Superior temporal gyrus (tissue), 1 donor: ENCODE measurements around the gene PROM2.
"Not testable (repeated sequence)": the region's sequence is repeated elsewhere in the genome, so short reads cannot be mapped to it uniquely, and the experiment has no call there.

Source experiments
- DNase-seq: peaks from one replicate; pipeline ENCODE4 v3.0.0-alpha.2; 2016; ENCODE audit errors: extremely low spot score

Gene PROM2

GRCh38 chr2:95269036-95269680 lies 5.1 kb upstream of the PROM2 start:
- no peak for DNase-seq

- DNase-seq = not testable (repeated sequence)
Observed at GRCh38 chr2:95269745-95270144, 4.5 kb upstream of the PROM2 start.

DNA sequence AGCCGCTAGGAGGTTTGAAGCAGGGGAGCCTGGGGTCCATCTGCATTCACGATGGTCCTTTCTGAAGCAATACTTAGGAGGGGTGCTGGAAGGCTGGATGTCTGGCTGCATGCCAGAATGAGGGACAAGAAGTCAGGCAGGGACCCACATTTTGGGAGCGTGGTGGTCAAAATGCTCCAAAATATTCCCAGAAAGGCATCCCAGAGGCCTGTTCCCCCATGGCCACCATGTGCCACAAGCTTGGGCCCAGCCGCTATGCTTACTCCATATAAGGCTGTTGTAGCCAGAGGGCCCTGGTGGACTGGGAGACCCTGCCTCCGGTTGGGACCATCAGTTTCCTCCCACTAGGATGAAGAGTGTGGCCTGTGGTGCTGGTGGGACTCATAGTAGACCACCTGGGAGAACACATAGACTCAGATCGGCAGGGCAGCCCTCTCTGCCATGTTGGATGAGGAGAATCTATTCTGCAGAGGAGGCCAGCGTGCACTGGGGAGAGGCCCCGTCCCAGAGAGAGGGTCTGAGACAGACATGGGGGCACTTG lies 3.6 kb upstream of the PROM2 start:
- no peak for DNase-seq

- no peak for DNase-seq
Observed at GRCh38 chr2:95271381-95271971, 2.8 kb upstream of the PROM2 start.

- DNase-seq = no peak
Observed at GRCh38 chr2:95272299-95272751, 1.9 kb upstream of the PROM2 start.

DNA sequence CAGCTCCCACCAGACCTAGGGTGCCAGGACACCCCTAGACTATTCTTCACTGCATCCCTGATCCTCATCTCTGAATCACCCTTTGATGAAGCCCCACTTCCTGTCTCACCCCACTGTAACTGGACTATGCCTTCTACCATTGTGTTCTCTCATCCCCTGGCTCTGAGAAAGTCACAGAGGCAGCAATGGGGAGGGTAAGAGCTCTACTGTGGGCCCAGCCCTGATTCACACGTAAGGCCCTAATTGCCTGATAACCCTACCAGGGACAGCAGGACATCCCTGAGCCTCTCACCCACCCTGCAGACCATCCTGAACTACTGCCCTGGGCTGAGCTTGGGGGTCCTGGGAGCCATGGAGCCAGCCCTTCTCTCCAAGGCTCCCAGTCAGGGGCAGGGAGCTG lies 1.5 kb upstream of the PROM2 start:
- no peak for DNase-seq

DNA sequence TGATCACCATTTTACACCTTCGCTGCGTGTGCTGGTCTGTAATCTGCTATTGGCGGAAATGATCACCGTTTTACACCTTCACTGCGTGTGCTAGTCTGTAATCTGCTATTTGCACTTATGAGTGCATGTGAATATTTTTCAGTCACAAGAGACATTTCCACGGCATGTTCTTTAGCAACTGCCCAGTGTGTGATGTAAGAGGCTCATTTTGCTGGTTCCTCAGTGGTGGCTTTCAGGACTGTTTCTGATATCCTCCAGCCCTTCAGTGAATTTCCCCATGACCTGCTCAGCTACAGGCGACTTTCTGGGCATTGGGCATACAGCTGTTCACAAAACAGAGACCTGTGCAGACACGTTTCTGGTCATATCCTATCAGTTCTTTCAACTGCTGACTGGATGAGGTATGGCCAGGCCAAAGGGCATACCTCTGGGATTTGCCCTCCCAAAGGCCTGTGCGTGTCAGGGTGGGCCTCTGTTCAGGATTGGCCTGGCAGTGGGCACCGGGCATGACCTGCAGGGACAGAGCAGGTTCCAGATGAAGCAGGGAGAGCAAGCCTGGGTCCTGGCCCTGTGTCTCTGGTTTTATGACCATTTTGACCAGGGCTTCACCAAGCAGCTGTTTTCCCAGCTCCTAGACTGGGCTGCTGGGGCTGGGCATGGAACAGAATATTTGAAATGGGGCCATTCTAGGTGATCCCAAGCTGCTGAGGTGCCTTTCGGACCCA lies 521 bp upstream of the PROM2 start:
- DNase-seq = no peak

DNA sequence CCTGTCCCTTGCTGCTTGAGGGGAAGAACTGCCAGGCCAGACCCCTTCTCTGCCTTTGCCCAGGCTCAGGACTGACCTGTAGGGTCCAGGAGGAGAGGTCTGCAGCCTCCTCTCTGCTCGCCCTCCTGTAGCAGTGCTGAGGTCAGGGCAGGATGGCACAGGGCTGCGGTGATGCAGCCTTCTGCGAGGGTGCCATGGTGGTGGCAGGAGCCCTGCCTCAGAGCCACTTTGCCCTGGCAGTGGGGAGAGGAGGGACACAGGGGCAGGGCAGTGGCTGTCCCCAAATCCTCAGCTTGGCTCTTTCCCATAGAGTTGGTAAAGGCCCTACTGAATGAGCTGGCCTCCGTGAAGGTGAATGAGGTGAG lies 884 bp downstream of the PROM2 start:
- DNase-seq = no peak

DNA sequence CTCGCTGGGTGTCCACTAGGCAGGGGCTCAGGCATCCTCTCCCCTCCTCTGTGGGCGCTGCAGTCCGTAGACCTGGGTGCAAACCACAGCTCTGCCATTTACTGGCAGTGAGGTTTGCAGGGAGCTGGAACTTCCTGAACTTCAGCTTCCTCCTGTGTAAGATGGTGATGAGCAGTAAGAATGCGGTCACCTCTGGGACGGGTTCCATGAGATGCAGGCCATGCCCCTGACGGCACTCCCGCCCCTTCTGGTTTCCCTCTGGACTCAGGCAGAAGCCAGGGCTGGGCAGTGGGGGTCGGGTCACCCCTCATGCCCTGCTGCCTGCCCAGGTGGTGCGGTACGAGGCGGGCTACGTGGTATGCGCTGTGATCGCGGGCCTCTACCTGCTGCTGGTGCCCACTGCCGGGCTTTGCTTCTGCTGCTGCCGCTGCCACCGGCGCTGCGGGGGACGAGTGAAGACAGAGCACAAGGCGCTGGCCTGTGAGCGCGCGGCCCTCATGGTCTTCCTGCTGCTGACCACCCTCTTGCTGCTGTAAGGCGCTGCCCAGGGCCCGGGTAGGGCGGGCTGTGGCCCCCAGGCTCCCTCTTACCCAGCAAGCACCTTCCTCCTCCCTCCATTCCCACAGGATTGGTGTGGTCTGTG lies 1.5 kb downstream of the PROM2 start:
- DNase-seq = no peak

DNA sequence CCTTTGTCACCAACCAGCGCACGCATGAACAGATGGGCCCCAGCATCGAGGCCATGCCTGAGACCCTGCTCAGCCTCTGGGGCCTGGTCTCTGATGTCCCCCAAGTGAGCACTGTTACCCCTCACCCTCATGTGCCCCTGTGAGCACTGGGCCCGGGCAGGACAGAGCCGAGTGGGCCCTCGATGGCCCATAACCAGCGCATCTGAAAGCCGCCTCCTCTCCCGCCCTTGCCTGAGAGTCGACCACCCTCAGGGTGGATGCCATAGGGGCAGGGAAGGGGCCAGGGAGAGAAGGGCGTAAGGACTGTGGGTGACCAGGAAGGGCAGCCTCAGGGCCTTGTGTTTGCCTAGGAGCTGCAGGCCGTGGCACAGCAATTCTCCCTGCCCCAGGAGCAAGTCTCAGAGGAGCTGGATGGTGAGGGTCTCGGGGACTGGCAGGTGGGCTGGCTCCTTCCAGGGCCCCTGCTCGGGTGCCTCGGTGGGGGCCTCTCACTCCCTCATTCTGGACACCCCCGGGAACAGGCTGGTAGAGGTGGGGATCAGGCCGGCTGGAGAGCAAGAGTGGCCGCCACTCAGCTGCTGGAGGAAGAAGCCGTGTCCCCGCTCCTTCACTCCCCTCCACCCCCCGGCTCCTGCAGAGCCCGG lies 2.1 kb downstream of the PROM2 start:
- no peak for DNase-seq

- DNase-seq = no peak
Observed at GRCh38 chr2:95276888-95277245, 2.6 kb downstream of the PROM2 start.

DNA sequence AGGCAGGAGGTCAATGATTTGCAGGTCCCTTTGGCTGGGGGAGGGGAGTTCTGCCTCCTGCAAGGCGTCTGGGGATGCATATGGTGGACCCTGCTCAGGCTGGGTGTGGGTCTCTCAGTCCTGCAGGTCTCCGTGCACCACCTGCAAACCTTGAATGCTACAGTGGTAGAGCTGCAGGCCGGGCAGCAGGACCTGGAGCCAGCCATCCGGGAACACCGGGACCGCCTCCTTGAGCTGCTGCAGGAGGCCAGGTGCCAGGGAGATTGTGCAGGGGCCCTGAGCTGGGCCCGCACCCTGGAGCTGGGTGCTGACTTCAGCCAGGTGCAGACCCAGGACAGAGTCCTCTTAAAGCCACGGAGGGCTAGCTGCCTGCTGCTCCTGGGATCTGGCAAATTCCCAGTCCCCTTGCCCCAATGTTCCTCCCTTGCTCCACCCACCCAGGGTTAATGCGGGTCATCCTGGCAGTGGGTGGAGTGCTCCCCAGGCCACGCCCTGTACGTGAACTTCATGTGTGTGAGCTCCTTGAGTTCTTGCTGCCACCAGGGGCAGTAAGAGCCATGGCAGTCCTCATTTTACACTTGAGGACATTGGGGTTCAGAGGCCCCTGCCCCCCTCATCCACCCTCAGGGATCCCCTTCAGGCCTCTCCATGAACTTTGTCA lies 3.1 kb downstream of the PROM2 start:
- DNase-seq = no peak

DNA sequence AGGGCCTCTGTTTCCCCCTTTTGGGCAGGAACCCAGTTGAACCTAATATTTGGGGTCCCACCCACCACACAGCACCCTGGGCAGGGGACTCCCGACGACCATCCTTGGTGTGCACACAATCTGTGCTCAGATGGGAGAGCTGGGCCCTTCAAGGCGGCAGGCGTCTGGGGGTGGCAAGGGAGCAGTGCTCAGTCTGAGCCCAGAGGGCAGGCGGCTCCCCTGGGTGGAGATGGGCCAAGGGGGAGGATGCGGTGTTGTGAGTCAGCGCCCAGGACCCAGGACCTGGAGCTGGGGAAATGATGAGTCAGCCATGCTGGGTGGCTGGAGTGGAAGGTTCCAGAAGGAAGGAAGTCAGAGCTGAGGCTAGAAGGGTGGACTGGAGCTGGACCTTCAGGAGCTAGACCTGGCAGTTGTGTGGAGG lies 3.8 kb downstream of the PROM2 start:
- DNase-seq = no peak

GRCh38 chr2:95278637-95279225 lies 4.5 kb downstream of the PROM2 start:
- no peak for DNase-seq

GRCh38 chr2:95279435-95280035 lies 5.3 kb downstream of the PROM2 start:
- no peak for DNase-seq

DNA sequence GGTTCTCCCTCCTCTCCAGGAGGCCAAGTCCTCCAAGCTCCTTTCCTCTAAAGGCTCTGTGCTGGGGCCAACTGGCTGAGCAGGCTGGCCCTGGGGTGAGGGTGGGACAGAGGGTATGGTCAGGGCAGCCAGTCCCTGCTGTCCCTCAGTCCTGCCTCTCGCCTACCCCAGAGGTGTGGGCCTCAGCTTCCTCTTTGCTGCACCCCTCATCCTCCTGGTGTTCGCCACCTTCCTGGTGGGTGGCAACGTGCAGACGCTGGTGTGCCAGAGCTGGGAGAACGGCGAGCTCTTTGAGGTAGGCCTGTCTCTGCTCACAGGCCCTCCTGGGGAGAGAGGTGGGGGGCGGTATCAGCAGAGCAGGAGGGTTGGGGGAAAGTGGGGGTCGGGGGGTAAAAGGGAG lies 6.8 kb downstream of the PROM2 start:
- no peak for DNase-seq

DNA sequence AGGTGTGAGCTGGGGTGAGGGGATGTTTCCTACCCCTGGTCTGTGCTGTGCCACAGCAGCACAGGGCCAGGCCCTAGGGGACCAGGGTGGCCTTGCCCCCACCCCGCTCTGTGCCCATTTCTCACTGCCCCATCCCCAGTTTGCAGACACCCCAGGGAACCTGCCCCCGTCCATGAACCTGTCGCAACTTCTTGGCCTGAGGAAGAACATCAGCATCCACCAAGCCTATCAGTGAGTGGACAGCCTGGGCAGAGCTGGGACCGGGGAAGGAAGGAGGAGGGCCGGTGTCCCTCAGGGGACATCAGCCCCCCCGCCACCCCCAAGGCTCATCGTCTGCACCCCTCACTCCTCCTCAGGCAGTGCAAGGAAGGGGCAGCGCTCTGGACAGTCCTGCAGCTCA lies 7.5 kb downstream of the PROM2 start:
- no peak for DNase-seq

DNA sequence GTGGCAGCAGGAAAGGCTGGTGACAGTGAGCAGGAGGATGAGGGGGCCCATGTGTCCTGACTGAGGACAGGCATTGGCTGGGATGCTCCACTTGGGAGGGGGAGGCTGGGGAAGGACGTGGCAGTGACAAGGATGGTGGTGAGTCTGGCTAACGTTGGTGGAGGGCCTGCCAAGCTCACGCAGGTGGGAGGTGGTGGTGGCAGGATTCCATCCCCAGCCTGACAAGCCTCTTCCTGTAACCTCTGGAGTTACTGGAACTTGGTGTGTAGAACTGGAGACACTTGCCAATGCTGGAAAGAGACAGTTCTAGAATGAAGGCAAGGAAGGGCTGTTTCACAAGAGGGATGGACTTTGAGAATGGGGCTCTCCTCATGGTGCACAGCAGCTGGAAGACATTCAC lies 8.2 kb downstream of the PROM2 start:
- DNase-seq = no peak

GRCh38 chr2:95283562-95283961 lies 9.3 kb downstream of the PROM2 start:
- DNase-seq = no peak

- DNase-seq = no peak
Observed at GRCh38 chr2:95284886-95285541, 10.8 kb downstream of the PROM2 start.
